Sigmoid colon (tissue), 4 donors: ENCODE measurements around the gene FBXW8.

Experiments used
- POLR2AphosphoS5 ChIP-seq, 4 donors: sonication (generic); formaldehyde crosslinking; IDR thresholded peaks; one replicate each; pipeline ENCODE4 v1.6.1; 2017; ENCODE audit warnings: antibody characterized with exemption in 4 of 4
- TF ChIP-seq, protein P1 (sequence below), 4 experiments: fragments of 450-650 bp in 3 of 4; fragments of 200-600 bp in 1 of 4; IDR thresholded peaks; one replicate each; pipeline ENCODE4 v1.5.1; 2016 to 2019; ENCODE audit warnings: antibody characterized with exemption in 4 of 4, mild to moderate bottlenecking in 3 of 4, moderate library complexity in 2 of 4

DNA sequence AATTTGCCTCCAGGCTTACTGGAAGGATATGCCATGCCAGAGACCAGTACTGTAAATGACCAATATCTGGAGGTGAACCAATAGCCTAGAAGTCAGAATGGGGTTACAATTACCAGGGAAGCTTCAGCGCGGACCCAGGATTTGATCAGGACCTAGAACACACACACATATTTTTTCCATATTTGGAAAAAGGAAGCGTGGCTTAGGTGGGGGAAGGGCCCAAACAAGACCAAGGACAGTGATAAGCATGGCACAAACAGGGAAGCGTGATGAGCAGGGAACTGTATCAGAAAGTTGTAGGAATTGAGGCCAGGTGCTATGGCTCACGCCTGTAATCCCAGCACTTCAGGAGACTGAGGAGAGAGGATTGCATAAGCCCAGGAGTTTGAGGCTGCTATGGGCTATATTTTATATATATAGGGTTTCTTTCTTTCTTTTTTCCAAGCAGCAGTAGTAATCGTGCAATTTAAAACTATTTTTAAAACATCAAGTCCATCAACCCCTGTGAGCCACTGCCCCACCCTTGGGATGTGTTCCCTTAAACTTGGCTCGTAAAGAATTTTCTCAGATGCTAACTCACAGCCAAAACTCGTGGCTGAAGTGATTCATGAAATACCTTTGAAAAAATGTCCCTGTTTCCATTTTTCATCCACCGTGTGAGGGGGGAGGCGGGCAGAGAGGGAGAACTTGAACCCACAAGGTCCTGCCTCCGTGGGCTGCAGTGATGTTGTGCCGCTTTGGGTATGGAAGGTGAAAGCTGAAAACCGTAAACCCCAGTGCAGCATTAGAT is 46.2 kb upstream of the FBXW8 start:
- TF ChIP-seq, protein P1, sequence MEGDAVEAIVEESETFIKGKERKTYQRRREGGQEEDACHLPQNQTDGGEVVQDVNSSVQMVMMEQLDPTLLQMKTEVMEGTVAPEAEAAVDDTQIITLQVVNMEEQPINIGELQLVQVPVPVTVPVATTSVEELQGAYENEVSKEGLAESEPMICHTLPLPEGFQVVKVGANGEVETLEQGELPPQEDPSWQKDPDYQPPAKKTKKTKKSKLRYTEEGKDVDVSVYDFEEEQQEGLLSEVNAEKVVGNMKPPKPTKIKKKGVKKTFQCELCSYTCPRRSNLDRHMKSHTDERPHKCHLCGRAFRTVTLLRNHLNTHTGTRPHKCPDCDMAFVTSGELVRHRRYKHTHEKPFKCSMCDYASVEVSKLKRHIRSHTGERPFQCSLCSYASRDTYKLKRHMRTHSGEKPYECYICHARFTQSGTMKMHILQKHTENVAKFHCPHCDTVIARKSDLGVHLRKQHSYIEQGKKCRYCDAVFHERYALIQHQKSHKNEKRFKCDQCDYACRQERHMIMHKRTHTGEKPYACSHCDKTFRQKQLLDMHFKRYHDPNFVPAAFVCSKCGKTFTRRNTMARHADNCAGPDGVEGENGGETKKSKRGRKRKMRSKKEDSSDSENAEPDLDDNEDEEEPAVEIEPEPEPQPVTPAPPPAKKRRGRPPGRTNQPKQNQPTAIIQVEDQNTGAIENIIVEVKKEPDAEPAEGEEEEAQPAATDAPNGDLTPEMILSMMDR (IDR thresholded peaks at IDR 0.05) = no peak
- TF ChIP-seq POLR2AphosphoS5 (IDR thresholded peaks at IDR 0.05) = no peak
